DOHH2 (cell line): ENCODE measurements around the gene EPB41L4B.

Source experiments
- H3F3A ChIP-seq: fragments of 200-600 bp; sonication (generic), shearing (Covaris generic); 2 replicates; pipeline ENCODE4 v1.6.0; 2016; ENCODE audit warnings: antibody characterized with exemption, mild to moderate bottlenecking; ENCODE audit not compliant: control insufficient read depth, insufficient read depth
- H3K27ac ChIP-seq: fragments of 200-600 bp; sonication (generic); 2 replicates; pipeline ENCODE4 v1.5.1; 2014; ENCODE audit warnings: low read depth, mild to moderate bottlenecking, low read length, moderate library complexity
- H3K27me3 ChIP-seq: fragments of 200-600 bp; sonication (generic); 2 replicates; pipeline ENCODE4 v1.6.1; 2014; ENCODE audit warnings: mild to moderate bottlenecking, low read length, mixed read lengths; ENCODE audit not compliant: control insufficient read depth
- H3K36me3 ChIP-seq: fragments of 200-600 bp; sonication (generic); 2 replicates; pipeline ENCODE4 v1.6.1; 2014; ENCODE audit warnings: mild to moderate bottlenecking, low read length, moderate library complexity, mixed read lengths; ENCODE audit not compliant: control insufficient read depth
- H3K4me1 ChIP-seq: fragments of 200-600 bp; sonication (generic); 2 replicates; pipeline ENCODE4 v1.6.1; 2014; ENCODE audit warnings: mild to moderate bottlenecking, low read length, mixed read lengths; ENCODE audit not compliant: control insufficient read depth
- H3K4me2 ChIP-seq: fragments of 200-600 bp; sonication (generic); 2 replicates; pipeline ENCODE4 v1.6.0; 2014; ENCODE audit warnings: mild to moderate bottlenecking, low read length, moderate library complexity
- H3K4me3 ChIP-seq: fragments of 200-600 bp; sonication (generic); 2 replicates; pipeline ENCODE4 v1.5.1; 2014; ENCODE audit warnings: mild to moderate bottlenecking, low read length, mixed read lengths
- H3K79me2 ChIP-seq: fragments of 200-600 bp; sonication (generic); 2 replicates; pipeline ENCODE4 v1.6.1; 2014; ENCODE audit warnings: mild to moderate bottlenecking, low read length, mixed read lengths; ENCODE audit not compliant: control insufficient read depth
- H3K9me2 ChIP-seq: fragments of 200-600 bp; sonication (generic); replicated peaks from 2 replicates; pipeline ENCODE4 v1.6.1; 2014; ENCODE audit warnings: mild to moderate bottlenecking, low read length, mixed read lengths; ENCODE audit not compliant: control insufficient read depth
- H3K9me3 ChIP-seq: fragments of 200-600 bp; sonication (generic); 2 replicates; pipeline ENCODE4 v1.6.1; 2014; ENCODE audit warnings: antibody characterized with exemption, low read length, mixed read lengths; ENCODE audit not compliant: control insufficient read depth, insufficient read depth
- H4K20me1 ChIP-seq: fragments of 200-600 bp; sonication (generic); 2 replicates; pipeline ENCODE4 v1.6.0; 2014; ENCODE audit warnings: low read depth, mild to moderate bottlenecking, antibody characterized with exemption, low read length, moderate library complexity; ENCODE audit not compliant: control insufficient read depth, insufficient read depth
- EZH2phosphoT487 ChIP-seq: fragments of 200-600 bp; sonication (generic); IDR thresholded peaks from 2 replicates; pipeline ENCODE4 v1.6.1; 2017; ENCODE audit warnings: borderline replicate concordance, mild to moderate bottlenecking, antibody characterized with exemption, low read length, moderate library complexity, mixed read lengths
- TF ChIP-seq, protein P1 (sequence below): fragments of 200-600 bp; sonication (generic); IDR thresholded peaks from one replicate; pipeline ENCODE4 v1.5.1; 2014; ENCODE audit warnings: antibody characterized with exemption, mild to moderate bottlenecking, low read depth, low read length; ENCODE audit not compliant: poor library complexity, severe bottlenecking

The EPB41L4B gene

GRCh38 chr9:109193974-109194556 lies 126.8 kb downstream of the EPB41L4B start:
- TF ChIP-seq, protein P1, sequence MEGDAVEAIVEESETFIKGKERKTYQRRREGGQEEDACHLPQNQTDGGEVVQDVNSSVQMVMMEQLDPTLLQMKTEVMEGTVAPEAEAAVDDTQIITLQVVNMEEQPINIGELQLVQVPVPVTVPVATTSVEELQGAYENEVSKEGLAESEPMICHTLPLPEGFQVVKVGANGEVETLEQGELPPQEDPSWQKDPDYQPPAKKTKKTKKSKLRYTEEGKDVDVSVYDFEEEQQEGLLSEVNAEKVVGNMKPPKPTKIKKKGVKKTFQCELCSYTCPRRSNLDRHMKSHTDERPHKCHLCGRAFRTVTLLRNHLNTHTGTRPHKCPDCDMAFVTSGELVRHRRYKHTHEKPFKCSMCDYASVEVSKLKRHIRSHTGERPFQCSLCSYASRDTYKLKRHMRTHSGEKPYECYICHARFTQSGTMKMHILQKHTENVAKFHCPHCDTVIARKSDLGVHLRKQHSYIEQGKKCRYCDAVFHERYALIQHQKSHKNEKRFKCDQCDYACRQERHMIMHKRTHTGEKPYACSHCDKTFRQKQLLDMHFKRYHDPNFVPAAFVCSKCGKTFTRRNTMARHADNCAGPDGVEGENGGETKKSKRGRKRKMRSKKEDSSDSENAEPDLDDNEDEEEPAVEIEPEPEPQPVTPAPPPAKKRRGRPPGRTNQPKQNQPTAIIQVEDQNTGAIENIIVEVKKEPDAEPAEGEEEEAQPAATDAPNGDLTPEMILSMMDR = no peak
- no peak for TF ChIP-seq EZH2phosphoT487
- Histone ChIP-seq H3K4me3 (no peak overlapping the region), H3K79me2 (no peaks in the 10 kb centered on the region), H3F3A (no peaks in the 10 kb centered on the region), H3K27me3 (0 out of 2 replicates have a peak, but pooled peaks cover 2% of the 10 kb centered on the region), H3K27ac (no peak overlapping the region), H3K9me2 (no peaks in the 10 kb centered on the region), H4K20me1 (no peaks in the 10 kb centered on the region), H3K4me1 (no peaks in the 10 kb centered on the region), H3K36me3 (no peaks in the 10 kb centered on the region), H3K9me3 (no peaks in the 10 kb centered on the region), H3K4me2 (no peak overlapping the region)

DNA sequence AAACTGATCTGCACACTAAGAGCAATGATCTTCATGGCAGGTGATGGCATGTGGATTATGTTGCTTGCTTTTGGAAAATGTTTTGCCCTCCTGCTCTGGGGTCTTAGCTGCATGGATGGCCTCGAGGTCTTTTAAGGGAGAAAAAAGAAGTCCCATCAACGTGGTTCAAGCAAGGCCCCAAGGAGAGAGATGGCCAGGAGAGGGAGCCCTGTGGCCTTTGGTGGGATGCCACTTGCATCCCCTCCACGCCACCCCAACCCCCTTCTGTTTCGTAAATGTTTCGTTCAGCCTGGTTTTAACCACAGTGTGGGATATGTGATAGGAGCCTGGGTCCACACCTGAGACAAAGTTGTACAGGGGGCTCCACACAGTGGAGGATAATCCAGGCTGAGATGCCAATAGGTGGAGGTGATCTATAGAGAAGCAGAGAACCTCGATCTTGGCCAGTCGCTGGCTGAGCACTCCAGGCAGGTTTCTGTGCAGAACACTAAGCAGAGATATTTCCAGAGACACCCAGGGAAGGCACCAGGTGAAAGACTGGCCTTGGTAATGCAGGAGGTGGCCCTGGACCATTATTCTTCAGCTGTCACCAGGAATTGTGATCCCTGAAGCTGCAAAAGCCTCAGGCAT lies 128.0 kb downstream of the EPB41L4B start:
- Histone ChIP-seq H3K9me3 (no peaks in the 10 kb centered on the region), H3K4me1 (no peaks in the 10 kb centered on the region)
- TF ChIP-seq EZH2phosphoT487 = no peak
- TF ChIP-seq, protein P1 = peak; percentile 24

GRCh38 chr9:109191746-109192145 lies 129.1 kb downstream of the EPB41L4B start:
- TF ChIP-seq, protein P1 = no peak
- TF ChIP-seq EZH2phosphoT487 = no peak
- Histone ChIP-seq H3K4me1 (no peaks in the 10 kb centered on the region), H3K4me2 (no peak overlapping the region), H3K9me2 (no peaks in the 10 kb centered on the region), H3K27ac (no peak overlapping the region), H3K36me3 (no peaks in the 10 kb centered on the region), H3K4me3 (no peak overlapping the region), H3K27me3 (no peaks in the 10 kb centered on the region), H3F3A (no peaks in the 10 kb centered on the region), H3K9me3 (no peaks in the 10 kb centered on the region), H3K79me2 (no peaks in the 10 kb centered on the region), H4K20me1 (no peaks in the 10 kb centered on the region)

More for the DNA sequence above, 128.0 kb downstream of the EPB41L4B start:
- no peaks in the 10 kb centered on the region for H3K27me3 ChIP-seq
- H3K4me3 ChIP-seq = no peak overlapping the region
- no peaks in the 10 kb centered on the region for H4K20me1 ChIP-seq
- no peaks in the 10 kb centered on the region for H3K36me3 ChIP-seq
- no peak overlapping the region for H3K27ac ChIP-seq
- H3K79me2 ChIP-seq = no peaks in the 10 kb centered on the region
- H3F3A ChIP-seq = no peaks in the 10 kb centered on the region
- H3K4me2 ChIP-seq = no peak overlapping the region
- no peaks in the 10 kb centered on the region for H3K9me2 ChIP-seq
